Measurements from ENCODE around the gene INSR.
A peak's percentile ranks its signal among the peaks of the same experiment; 100 is the strongest.
"Not testable (repeated sequence)": the region's sequence is repeated elsewhere in the genome, so short reads cannot be mapped to it uniquely, and the experiment has no call there.

The INSR gene

GRCh38 chr19:7159105-7159933 is 134.9 kb downstream of the INSR start:
- TF ChIP-seq POLR2A (IDR thresholded peaks at IDR 0.05; ENCODE audit: low read length) (no peak), GATA1 (IDR thresholded peaks at IDR 0.05; ENCODE audit: low read depth, low read length) (no peak)
- peak in 1 of 2 experiments; percentile 48 for DNase-seq

GRCh38 chr19:7153022-7153421 is 141.2 kb downstream of the INSR start:
- TF ChIP-seq GATA1 (IDR thresholded peaks at IDR 0.05; ENCODE audit: low read depth, low read length), result no peak
- no peak for TF ChIP-seq POLR2A (IDR thresholded peaks at IDR 0.05; ENCODE audit: low read length)

GRCh38 chr19:7152568-7152967 is 141.6 kb downstream of the INSR start:
- DNase-seq, result no peak
- TF ChIP-seq GATA1 (IDR thresholded peaks at IDR 0.05; ENCODE audit: low read depth, low read length) (no peak), POLR2A (IDR thresholded peaks at IDR 0.05; ENCODE audit: low read length) (no peak)

More at GRCh38 chr19:7153022-7153421, 141.2 kb downstream of the INSR start:
- peak in 1 of 2 experiments; percentile 67 for DNase-seq

GRCh38 chr19:7149956-7150705 is 144.1 kb downstream of the INSR start:
- no peak for DNase-seq
- no peak for TF ChIP-seq POLR2A (IDR thresholded peaks at IDR 0.05; ENCODE audit: low read length)
- no peak for TF ChIP-seq GATA1 (IDR thresholded peaks at IDR 0.05; ENCODE audit: low read depth, low read length)

- DNase-seq, result not testable (repeated sequence)
These were observed 147.0 kb downstream of the INSR start for GRCh38 chr19:7147119-7147675.

- DNase-seq, result not testable (repeated sequence)
These were observed 148.1 kb downstream of the INSR start for GRCh38 chr19:7146086-7146485.

- DNase-seq, result no peak
- TF ChIP-seq GATA1 (IDR thresholded peaks at IDR 0.05; ENCODE audit: low read depth, low read length) (no peak), POLR2A (IDR thresholded peaks at IDR 0.05; ENCODE audit: low read length) (no peak)
These were observed 148.7 kb downstream of the INSR start for GRCh38 chr19:7145494-7145893.

GRCh38 chr19:7142771-7143170 is 151.4 kb downstream of the INSR start:
- no peak for DNase-seq
- TF ChIP-seq POLR2A (IDR thresholded peaks at IDR 0.05; ENCODE audit: low read length), result no peak

- no peak for TF ChIP-seq POLR2A (IDR thresholded peaks at IDR 0.05; ENCODE audit: low read length)
- TF ChIP-seq GATA1 (IDR thresholded peaks at IDR 0.05; ENCODE audit: low read depth, low read length), result no peak
These were observed 154.1 kb downstream of the INSR start for GRCh38 chr19:7140137-7140536.

GRCh38 chr19:7139095-7139494 is 155.1 kb downstream of the INSR start:
- TF ChIP-seq POLR2A (IDR thresholded peaks at IDR 0.05; ENCODE audit: low read length) (no peak), GATA1 (IDR thresholded peaks at IDR 0.05; ENCODE audit: low read depth, low read length) (no peak)
- no peak for DNase-seq

More at GRCh38 chr19:7140137-7140536, 154.1 kb downstream of the INSR start:
- no peak for DNase-seq

- TF ChIP-seq GATA1 (IDR thresholded peaks at IDR 0.05; ENCODE audit: low read depth, low read length), result no peak
- TF ChIP-seq POLR2A (IDR thresholded peaks at IDR 0.05; ENCODE audit: low read length), result no peak
- no peak for DNase-seq
These were observed 155.8 kb downstream of the INSR start for GRCh38 chr19:7138402-7138801.

GRCh38 chr19:7137120-7137519 is 157.1 kb downstream of the INSR start:
- TF ChIP-seq GATA1 (IDR thresholded peaks at IDR 0.05; ENCODE audit: low read depth, low read length) (no peak), POLR2A (IDR thresholded peaks at IDR 0.05; ENCODE audit: low read length) (no peak)
- DNase-seq, result no peak

GRCh38 chr19:7132054-7132453 is 162.2 kb downstream of the INSR start:
- TF ChIP-seq POLR2A (IDR thresholded peaks at IDR 0.05; ENCODE audit: low read length), result no peak
- no peak for TF ChIP-seq GATA1 (IDR thresholded peaks at IDR 0.05; ENCODE audit: low read depth, low read length)
- DNase-seq, result no peak

- TF ChIP-seq GATA1 (IDR thresholded peaks at IDR 0.05; ENCODE audit: low read depth, low read length), result no peak
- no peak for TF ChIP-seq POLR2A (IDR thresholded peaks at IDR 0.05; ENCODE audit: low read length)
- DNase-seq, result no peak
These were observed 164.2 kb downstream of the INSR start for GRCh38 chr19:7130043-7130442.

- TF ChIP-seq GATA1 (IDR thresholded peaks at IDR 0.05; ENCODE audit: low read depth, low read length), result no peak
- TF ChIP-seq POLR2A (IDR thresholded peaks at IDR 0.05; ENCODE audit: low read length), result no peak
- no peak for DNase-seq
These were observed 168.1 kb downstream of the INSR start for GRCh38 chr19:7126132-7126531.
